BE2C (cell line): ENCODE measurements around the gene C1GALT1.
"Not testable (repeated sequence)": the region's sequence is repeated elsewhere in the genome, so short reads cannot be mapped to it uniquely, and the experiment has no call there.

Experiments used
- DNase-seq: peaks from one replicate; pipeline ENCODE4 v3.0.0-alpha.2; 2020
- H3K27me3 ChIP-seq: fragments of 250-450 bp; sonication (Bioruptor Pico); 2 replicates; pipeline ENCODE4 v1.5.1; 2020; ENCODE audit warnings: mild to moderate bottlenecking
- H3K36me3 ChIP-seq: fragments of 250-450 bp; sonication (Bioruptor Pico); 2 replicates; pipeline ENCODE4 v1.5.1; 2020; ENCODE audit warnings: mild to moderate bottlenecking
- H3K4me1 ChIP-seq: fragments of 250-450 bp; sonication (Bioruptor Pico); 2 replicates; pipeline ENCODE4 v1.5.1; 2020
- H3K4me3 ChIP-seq: 2 replicates; pipeline ENCODE4 v1.5.1; 2011; ENCODE audit warnings: low read depth, low read length
- H3K9me3 ChIP-seq: fragments of 250-450 bp; sonication (Bioruptor Pico); 2 replicates; pipeline ENCODE4 v1.5.1; 2020
- TF ChIP-seq, protein P1 (sequence below): IDR thresholded peaks from 2 replicates; pipeline ENCODE4 v1.5.1; 2012; ENCODE audit warnings: mild to moderate bottlenecking, low read depth, low read length

Gene C1GALT1

GRCh38 chr7:7146837-7147236 is 35.5 kb upstream of the C1GALT1 start:
- H3K36me3 ChIP-seq, result no peaks in the 10 kb centered on the region

DNA sequence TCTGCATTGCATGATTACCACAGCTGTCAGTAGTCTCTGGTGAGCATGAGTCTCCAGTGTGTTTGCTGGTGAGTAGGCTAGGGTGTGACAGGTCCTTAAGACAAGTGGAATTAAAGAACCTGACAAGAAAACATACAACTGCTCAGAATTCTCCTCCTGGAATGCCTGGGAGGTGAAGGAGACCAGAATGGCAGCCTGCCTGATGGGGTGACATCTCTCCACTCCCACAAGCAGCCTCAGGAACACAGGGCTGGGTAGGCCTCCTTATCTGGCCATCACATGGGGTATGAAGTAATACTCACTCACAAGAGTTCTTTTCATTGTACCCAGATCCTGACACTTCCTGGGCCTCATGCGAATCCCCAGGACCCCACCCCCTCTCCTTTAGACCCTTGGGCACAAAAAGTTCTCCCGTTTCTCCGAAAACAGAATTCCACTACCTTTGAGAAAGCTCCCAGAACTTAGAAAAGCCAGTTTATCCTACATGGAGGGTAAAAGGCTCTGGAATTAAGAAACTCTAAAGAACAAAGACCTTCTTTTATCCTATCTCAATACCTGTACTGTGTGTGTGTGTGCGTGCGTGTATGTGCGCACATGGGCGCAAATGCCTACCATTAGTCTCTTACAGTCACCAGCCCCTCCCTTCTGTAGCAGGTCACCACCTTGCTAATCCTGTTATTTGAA is 33.4 kb upstream of the C1GALT1 start:
- no peak for DNase-seq
- Histone ChIP-seq H3K27me3 (no peaks in the 10 kb centered on the region), H3K36me3 (no peaks in the 10 kb centered on the region), H3K4me3 (no peak overlapping the region), H3K9me3 (no peaks in the 10 kb centered on the region; the same call in 1 of the 2 replicates), H3K4me1 (no peaks in the 10 kb centered on the region)
- TF ChIP-seq, protein P1, sequence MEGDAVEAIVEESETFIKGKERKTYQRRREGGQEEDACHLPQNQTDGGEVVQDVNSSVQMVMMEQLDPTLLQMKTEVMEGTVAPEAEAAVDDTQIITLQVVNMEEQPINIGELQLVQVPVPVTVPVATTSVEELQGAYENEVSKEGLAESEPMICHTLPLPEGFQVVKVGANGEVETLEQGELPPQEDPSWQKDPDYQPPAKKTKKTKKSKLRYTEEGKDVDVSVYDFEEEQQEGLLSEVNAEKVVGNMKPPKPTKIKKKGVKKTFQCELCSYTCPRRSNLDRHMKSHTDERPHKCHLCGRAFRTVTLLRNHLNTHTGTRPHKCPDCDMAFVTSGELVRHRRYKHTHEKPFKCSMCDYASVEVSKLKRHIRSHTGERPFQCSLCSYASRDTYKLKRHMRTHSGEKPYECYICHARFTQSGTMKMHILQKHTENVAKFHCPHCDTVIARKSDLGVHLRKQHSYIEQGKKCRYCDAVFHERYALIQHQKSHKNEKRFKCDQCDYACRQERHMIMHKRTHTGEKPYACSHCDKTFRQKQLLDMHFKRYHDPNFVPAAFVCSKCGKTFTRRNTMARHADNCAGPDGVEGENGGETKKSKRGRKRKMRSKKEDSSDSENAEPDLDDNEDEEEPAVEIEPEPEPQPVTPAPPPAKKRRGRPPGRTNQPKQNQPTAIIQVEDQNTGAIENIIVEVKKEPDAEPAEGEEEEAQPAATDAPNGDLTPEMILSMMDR, result no peak

More at GRCh38 chr7:7146837-7147236, 35.5 kb upstream of the C1GALT1 start:
- no peak overlapping the region for H3K4me3 ChIP-seq
- H3K4me1 ChIP-seq, result no peaks in the 10 kb centered on the region
- no peak for DNase-seq
- TF ChIP-seq, protein P1, result no peak
- no peaks in the 10 kb centered on the region; the same call in 1 of the 2 replicates for H3K9me3 ChIP-seq
- no peaks in the 10 kb centered on the region for H3K27me3 ChIP-seq

DNA sequence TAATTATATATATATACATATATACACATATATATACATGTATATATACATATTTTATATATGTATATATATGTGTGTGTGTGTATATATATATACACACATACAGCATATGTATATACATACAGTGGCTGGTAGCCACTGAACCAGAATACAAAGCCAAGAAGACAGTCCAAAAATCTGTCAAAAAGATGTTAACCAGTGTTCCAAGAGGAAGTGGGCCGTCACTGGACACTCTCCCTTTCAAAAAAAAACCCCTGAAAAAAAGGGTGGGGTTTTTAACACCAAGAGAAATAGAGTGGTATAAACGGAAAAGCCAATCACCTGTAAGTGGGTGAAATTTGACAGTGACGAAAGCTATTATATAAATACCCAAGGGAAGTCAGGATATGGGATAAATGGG is 31.1 kb upstream of the C1GALT1 start:
- DNase-seq, result no peak
- H3K27me3 ChIP-seq, result no peaks in the 10 kb centered on the region
- TF ChIP-seq, protein P1, result no peak
- no peaks in the 10 kb centered on the region; the same call in 1 of the 2 replicates for H3K9me3 ChIP-seq
- no peak overlapping the region for H3K4me3 ChIP-seq
- H3K36me3 ChIP-seq, result no peaks in the 10 kb centered on the region
- H3K4me1 ChIP-seq, result no peaks in the 10 kb centered on the region

GRCh38 chr7:7151865-7152264 is 30.5 kb upstream of the C1GALT1 start:
- no peaks in the 10 kb centered on the region; the same call in 1 of the 2 replicates for H3K9me3 ChIP-seq
- DNase-seq, result no peak
- H3K27me3 ChIP-seq, result peaks cover under 1% of the 10 kb centered on the region; the same call in 1 of the 2 replicates
- no peak overlapping the region for H3K4me3 ChIP-seq
- no peaks in the 10 kb centered on the region for H3K36me3 ChIP-seq
- H3K4me1 ChIP-seq, result no peaks in the 10 kb centered on the region
- TF ChIP-seq, protein P1, result no peak

DNA sequence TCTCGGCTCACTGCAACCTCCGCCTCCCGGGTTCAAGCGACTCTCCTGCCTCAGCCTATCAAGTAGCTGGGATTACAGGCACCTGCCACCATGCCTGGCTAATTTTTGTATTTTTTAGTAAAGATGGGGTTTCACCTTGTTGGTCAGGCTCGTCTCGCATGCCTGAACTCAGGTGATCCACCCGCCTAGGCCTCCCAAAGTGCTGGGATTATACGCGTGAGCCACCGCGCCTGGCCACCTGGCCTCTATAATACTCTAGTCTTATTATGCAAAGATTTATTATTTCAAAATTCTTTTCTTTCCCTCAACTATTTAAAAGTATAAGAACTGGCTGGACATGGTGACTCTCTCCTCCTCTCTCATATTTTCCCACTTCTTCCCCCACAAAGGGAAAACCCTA is 30.0 kb upstream of the C1GALT1 start:
- TF ChIP-seq, protein P1, result no peak

GRCh38 chr7:7154355-7154754 is 28.0 kb upstream of the C1GALT1 start:
- not testable (repeated sequence) for DNase-seq, H3K4me1 ChIP-seq, H3K9me3 ChIP-seq, H3K27me3 ChIP-seq, H3K36me3 ChIP-seq, H3K4me3 ChIP-seq

More for the DNA sequence above, 30.0 kb upstream of the C1GALT1 start:
- H3K4me3 ChIP-seq, result no peak overlapping the region
- DNase-seq, result no peak
- H3K4me1 ChIP-seq, result no peaks in the 10 kb centered on the region
- peaks cover 5% of the 10 kb centered on the region; the same call in 1 of the 2 replicates for H3K27me3 ChIP-seq
- no peaks in the 10 kb centered on the region for H3K36me3 ChIP-seq
- no peaks in the 10 kb centered on the region; the same call in 1 of the 2 replicates for H3K9me3 ChIP-seq
